Gastrocnemius medialis (tissue), 4 donors: ENCODE measurements around the gene APEH.

Experiments
- POLR2A ChIP-seq, 2 donors: fragments of 450-650 bp; IDR thresholded peaks; one replicate each; pipeline ENCODE4 v1.6.1; 2017; ENCODE audit warnings: antibody characterized with exemption in 2 of 2, mild to moderate bottlenecking in 2 of 2, moderate library complexity in 2 of 2
- TF ChIP-seq, protein P1 (sequence below), 5 experiments: fragments of 450-650 bp in 3 of 5; fragments of 200-600 bp in 2 of 5; sonication (generic) in 2 of 5; IDR thresholded peaks in 4 of 5; conservative IDR thresholded peaks in 1 of 5; 1 replicate in 4 of 5; 2 replicates in 1 of 5; pipeline ENCODE4 v1.5.1; 2016 to 2019; ENCODE audit warnings: antibody characterized with exemption in 5 of 5, mild to moderate bottlenecking in 3 of 5, moderate library complexity in 3 of 5

DNA sequence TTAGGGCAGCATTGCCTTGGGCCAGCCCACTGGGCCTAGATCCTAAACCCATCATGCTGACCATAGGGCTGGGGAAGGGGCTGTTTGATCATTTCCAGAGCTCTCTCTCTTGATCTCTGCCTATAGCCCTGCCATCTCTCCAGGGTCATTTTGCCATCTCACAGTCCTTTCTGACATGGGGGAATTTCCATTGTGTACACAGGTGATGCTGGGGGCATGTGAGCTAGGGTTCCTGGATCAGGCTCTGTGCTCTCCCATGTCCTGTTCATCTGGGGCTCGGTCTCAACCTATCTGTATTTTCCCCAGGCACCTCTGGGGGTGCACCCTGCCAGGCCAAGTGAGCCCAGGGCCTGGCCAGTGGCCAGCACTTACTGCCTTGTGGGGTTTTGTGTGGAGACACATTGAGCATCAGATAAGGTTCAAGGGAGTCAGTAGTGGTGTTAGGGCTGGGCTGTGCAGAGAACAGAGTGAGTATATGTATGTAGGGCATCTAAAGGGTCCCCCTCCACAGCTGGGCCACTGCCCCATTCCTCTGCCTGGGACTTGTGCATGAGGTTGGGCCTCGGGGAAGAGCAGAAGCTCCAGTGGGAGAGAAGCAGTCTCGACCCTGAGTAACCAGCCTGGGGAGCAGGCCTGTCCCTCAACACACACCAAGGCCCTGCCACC is 25.7 kb upstream of the APEH start:
- TF ChIP-seq, protein P1, sequence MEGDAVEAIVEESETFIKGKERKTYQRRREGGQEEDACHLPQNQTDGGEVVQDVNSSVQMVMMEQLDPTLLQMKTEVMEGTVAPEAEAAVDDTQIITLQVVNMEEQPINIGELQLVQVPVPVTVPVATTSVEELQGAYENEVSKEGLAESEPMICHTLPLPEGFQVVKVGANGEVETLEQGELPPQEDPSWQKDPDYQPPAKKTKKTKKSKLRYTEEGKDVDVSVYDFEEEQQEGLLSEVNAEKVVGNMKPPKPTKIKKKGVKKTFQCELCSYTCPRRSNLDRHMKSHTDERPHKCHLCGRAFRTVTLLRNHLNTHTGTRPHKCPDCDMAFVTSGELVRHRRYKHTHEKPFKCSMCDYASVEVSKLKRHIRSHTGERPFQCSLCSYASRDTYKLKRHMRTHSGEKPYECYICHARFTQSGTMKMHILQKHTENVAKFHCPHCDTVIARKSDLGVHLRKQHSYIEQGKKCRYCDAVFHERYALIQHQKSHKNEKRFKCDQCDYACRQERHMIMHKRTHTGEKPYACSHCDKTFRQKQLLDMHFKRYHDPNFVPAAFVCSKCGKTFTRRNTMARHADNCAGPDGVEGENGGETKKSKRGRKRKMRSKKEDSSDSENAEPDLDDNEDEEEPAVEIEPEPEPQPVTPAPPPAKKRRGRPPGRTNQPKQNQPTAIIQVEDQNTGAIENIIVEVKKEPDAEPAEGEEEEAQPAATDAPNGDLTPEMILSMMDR (IDR thresholded peaks at IDR 0.05 in 4 of 5, conservative IDR thresholded peaks at IDR 0.05 in 1 of 5) = no peak
- no peak for TF ChIP-seq POLR2A (IDR thresholded peaks at IDR 0.05)
